Measurements from ENCODE around the gene PARD3.

Gene PARD3

GRCh38 chr10:34183016-34183796 lies 631.9 kb downstream of the PARD3 start:
- in situ Hi-C loops (cut with MboI; ENCODE audit: low sequenced_read_pairs), result no loop called here

- in situ Hi-C loops (cut with MboI; ENCODE audit: low sequenced_read_pairs), result no loop called here
Measured at GRCh38 chr10:34181553-34182300, 633.4 kb downstream of the PARD3 start.

GRCh38 chr10:34180749-34181148 lies 634.3 kb downstream of the PARD3 start:
- in situ Hi-C loops (cut with MboI; ENCODE audit: low sequenced_read_pairs), result no loop called here

GRCh38 chr10:34179280-34179679 lies 635.8 kb downstream of the PARD3 start:
- in situ Hi-C loops (cut with MboI; ENCODE audit: low sequenced_read_pairs), result no loop called here

GRCh38 chr10:34178756-34179155 lies 636.3 kb downstream of the PARD3 start:
- in situ Hi-C loops (cut with MboI; ENCODE audit: low sequenced_read_pairs), result no loop called here

GRCh38 chr10:34178196-34178595 lies 636.9 kb downstream of the PARD3 start:
- in situ Hi-C loops (cut with MboI; ENCODE audit: low sequenced_read_pairs), result no loop called here

- in situ Hi-C loops (cut with MboI; ENCODE audit: low sequenced_read_pairs), result no loop called here
Measured at GRCh38 chr10:34177445-34177844, 637.7 kb downstream of the PARD3 start.

- in situ Hi-C loops (cut with MboI; ENCODE audit: low sequenced_read_pairs), result no loop called here
Measured at GRCh38 chr10:34176351-34176750, 638.7 kb downstream of the PARD3 start.

- in situ Hi-C loops (cut with MboI; ENCODE audit: low sequenced_read_pairs), result no loop called here
Measured at GRCh38 chr10:34175121-34175520, 640.0 kb downstream of the PARD3 start.

- in situ Hi-C loops (cut with MboI; ENCODE audit: low sequenced_read_pairs), result no loop called here
Measured at GRCh38 chr10:34172936-34173533, 642.1 kb downstream of the PARD3 start.

GRCh38 chr10:34171957-34172527 lies 643.1 kb downstream of the PARD3 start:
- in situ Hi-C loops (cut with MboI; ENCODE audit: low sequenced_read_pairs), result no loop called here

- in situ Hi-C loops (cut with MboI; ENCODE audit: low sequenced_read_pairs), result no loop called here
Measured at GRCh38 chr10:34169677-34170076, 645.4 kb downstream of the PARD3 start.

GRCh38 chr10:34169131-34169530 lies 646.0 kb downstream of the PARD3 start:
- in situ Hi-C loops (cut with MboI; ENCODE audit: low sequenced_read_pairs), result no loop called here

GRCh38 chr10:34168439-34168838 lies 646.7 kb downstream of the PARD3 start:
- in situ Hi-C loops (cut with MboI; ENCODE audit: low sequenced_read_pairs), result no loop called here

- in situ Hi-C loops (cut with MboI; ENCODE audit: low sequenced_read_pairs), result no loop called here
Measured at GRCh38 chr10:34166823-34167222, 648.3 kb downstream of the PARD3 start.

- in situ Hi-C loops (cut with MboI; ENCODE audit: low sequenced_read_pairs), result no loop called here
Measured at GRCh38 chr10:34166354-34166753, 648.7 kb downstream of the PARD3 start.

GRCh38 chr10:34164029-34164428 lies 651.1 kb downstream of the PARD3 start:
- in situ Hi-C loops (cut with MboI; ENCODE audit: low sequenced_read_pairs), result no loop called here

GRCh38 chr10:34163075-34163905 lies 651.8 kb downstream of the PARD3 start:
- in situ Hi-C loops (cut with MboI; ENCODE audit: low sequenced_read_pairs), result no loop called here

GRCh38 chr10:34161777-34162370 lies 653.2 kb downstream of the PARD3 start:
- in situ Hi-C loops (cut with MboI; ENCODE audit: low sequenced_read_pairs), result no loop called here

GRCh38 chr10:34160595-34160994 lies 654.5 kb downstream of the PARD3 start:
- in situ Hi-C loops (cut with MboI; ENCODE audit: low sequenced_read_pairs), result no loop called here
